ENCODE results near the gene BRME1.

The BRME1 gene

GRCh38 chr19:13856497-13856896, 49.4 kb downstream of the BRME1 start:
- TF ChIP-seq CREB1 (IDR thresholded peaks at IDR 0.05; ENCODE audit: low read depth) (no peak), YY1 (IDR thresholded peaks at IDR 0.05; ENCODE audit: low read depth) (no peak), TCF12 (IDR thresholded peaks at IDR 0.05; ENCODE audit: low read depth) (no peak), TAF1 (IDR thresholded peaks at IDR 0.05; ENCODE audit: low read depth) (no peak), RAD21 (IDR thresholded peaks at IDR 0.05; ENCODE audit: low read depth) (no peak), FOXM1 (IDR thresholded peaks at IDR 0.05; ENCODE audit: borderline replicate concordance, low read depth) (no peak), EP300 (IDR thresholded peaks at IDR 0.05; ENCODE audit: borderline replicate concordance) (no peak), ZBTB7A (IDR thresholded peaks at IDR 0.05; ENCODE audit: low read depth) (no peak)

GRCh38 chr19:13852171-13852707, 53.7 kb downstream of the BRME1 start:
- TF ChIP-seq EP300 (IDR thresholded peaks at IDR 0.05; ENCODE audit: borderline replicate concordance) (peak; percentile 28; the same call in 1 of the 2 replicates), TEAD4 (IDR thresholded peaks at IDR 0.05) (peak; percentile 78)

- TF ChIP-seq REST (IDR thresholded peaks at IDR 0.05; ENCODE audit: low read depth) (no peak), FOXM1 (IDR thresholded peaks at IDR 0.05; ENCODE audit: borderline replicate concordance, low read depth) (peak; percentile 84), EGR1 (IDR thresholded peaks at IDR 0.05) (no peak; the same call in 1 of the 2 replicates), USF1 (IDR thresholded peaks at IDR 0.05) (0 out of 2 replicates have a peak, but pooled peaks have one; percentile 42), NFIC (IDR thresholded peaks at IDR 0.05) (peak; percentile 88), EP300 (IDR thresholded peaks at IDR 0.05; ENCODE audit: borderline replicate concordance) (peak; percentile 95), MAX (IDR thresholded peaks at IDR 0.05) (peak; percentile 60), YY1 (IDR thresholded peaks at IDR 0.05; ENCODE audit: low read depth) (peak; percentile 64), ZBTB7A (IDR thresholded peaks at IDR 0.05; ENCODE audit: low read depth) (peak; percentile 93), TAF1 (IDR thresholded peaks at IDR 0.05; ENCODE audit: low read depth) (peak; percentile 29; the same call in 1 of the 2 replicates), TEAD4 (IDR thresholded peaks at IDR 0.05) (peak; percentile 97), TCF12 (IDR thresholded peaks at IDR 0.05; ENCODE audit: low read depth) (peak; percentile 95), CEBPB (IDR thresholded peaks at IDR 0.05) (peak; percentile 50; the same call in 1 of the 2 replicates), RAD21 (IDR thresholded peaks at IDR 0.05; ENCODE audit: low read depth) (peak; percentile 28; the same call in 1 of the 2 replicates), CREB1 (IDR thresholded peaks at IDR 0.05; ENCODE audit: low read depth) (no peak)
Measured at GRCh38 chr19:13850910-13851733, 54.8 kb downstream of the BRME1 start.

- TF ChIP-seq TAF1 (IDR thresholded peaks at IDR 0.05; ENCODE audit: low read depth) (no peak; the same call in 1 of the 2 replicates), EGR1 (IDR thresholded peaks at IDR 0.05) (0 out of 2 replicates have a peak, but pooled peaks have one; percentile 15), EP300 (IDR thresholded peaks at IDR 0.05; ENCODE audit: borderline replicate concordance) (peak; percentile 48), MAX (IDR thresholded peaks at IDR 0.05) (peak; percentile 37; the same call in 1 of the 2 replicates), TCF12 (IDR thresholded peaks at IDR 0.05; ENCODE audit: low read depth) (no peak), YY1 (IDR thresholded peaks at IDR 0.05; ENCODE audit: low read depth) (no peak), CREB1 (IDR thresholded peaks at IDR 0.05; ENCODE audit: low read depth) (no peak), TEAD4 (IDR thresholded peaks at IDR 0.05) (no peak), USF1 (IDR thresholded peaks at IDR 0.05) (no peak), NFIC (IDR thresholded peaks at IDR 0.05) (peak; percentile 68), CEBPB (IDR thresholded peaks at IDR 0.05) (no peak), REST (IDR thresholded peaks at IDR 0.05; ENCODE audit: low read depth) (no peak), FOXM1 (IDR thresholded peaks at IDR 0.05; ENCODE audit: borderline replicate concordance, low read depth) (no peak), ZBTB7A (IDR thresholded peaks at IDR 0.05; ENCODE audit: low read depth) (peak; percentile 97)
Measured at GRCh38 chr19:13849991-13850909, 55.7 kb downstream of the BRME1 start.

Measured in Ishikawa (cell line).